SK-N-SH (cell line): ENCODE measurements around the gene EFCAB6.

Experiments
- CHD2 ChIP-seq: fragments of 150-350 bp; IDR thresholded peaks from 2 replicates; pipeline ENCODE4 v1.6.1; 2018; ENCODE audit warnings: low read length; ENCODE audit not compliant: partially characterized antibody
- CTCF ChIP-seq: fragments of 200-600 bp; sonication (generic); IDR thresholded peaks from 2 replicates; pipeline ENCODE4 v1.6.1; 2017; ENCODE audit warnings: antibody characterized with exemption, mild to moderate bottlenecking, moderate library complexity
- ELF1 ChIP-seq: IDR thresholded peaks from 2 replicates; pipeline ENCODE4 v1.4.0; 2012
- GABPA ChIP-seq: IDR thresholded peaks from 2 replicates; pipeline ENCODE4 v1.4.0; 2012; ENCODE audit warnings: low read depth, mild to moderate bottlenecking
- IRF3 ChIP-seq: fragments of 150-350 bp; IDR thresholded peaks from 2 replicates; pipeline ENCODE4 v1.6.1; 2016; ENCODE audit warnings: mild to moderate bottlenecking, low read depth, low read length
- MXI1 ChIP-seq: IDR thresholded peaks from 2 replicates; pipeline ENCODE4 v1.6.1; 2012; ENCODE audit warnings: mild to moderate bottlenecking, low read depth, low read length, improper control_type of control experiment
- NRF1 ChIP-seq: IDR thresholded peaks from 2 replicates; pipeline ENCODE4 v1.6.1; 2012; ENCODE audit warnings: low read depth, mild to moderate bottlenecking, low read length
- POLR2AphosphoS5 ChIP-seq: IDR thresholded peaks from 2 replicates; pipeline ENCODE4 v1.6.1; 2012; ENCODE audit warnings: low read depth, low read length
- RAD21 ChIP-seq: IDR thresholded peaks from 2 replicates; pipeline ENCODE4 v1.6.1; 2012; ENCODE audit warnings: mild to moderate bottlenecking, low read length
- RXRA ChIP-seq: IDR thresholded peaks from 2 replicates; pipeline ENCODE4 v1.4.0; 2012; ENCODE audit warnings: low read depth, mild to moderate bottlenecking, borderline replicate concordance
- TAF1 ChIP-seq: IDR thresholded peaks from 2 replicates; pipeline ENCODE4 v1.6.1; 2012; ENCODE audit warnings: low read depth, mild to moderate bottlenecking, low read length, moderate library complexity, borderline replicate concordance
- USF2 ChIP-seq: fragments of 150-350 bp; IDR thresholded peaks from 2 replicates; pipeline ENCODE4 v1.6.1; 2017; ENCODE audit warnings: antibody characterized with exemption, low read length, low read depth, borderline replicate concordance
- YY1 ChIP-seq: IDR thresholded peaks from 2 replicates; pipeline ENCODE4 v1.4.0; 2012; ENCODE audit warnings: low read depth, mild to moderate bottlenecking

GRCh38 chr22:43539572-43540528, 272.3 kb downstream of the EFCAB6 start:
- TF ChIP-seq POLR2AphosphoS5 (no peak), TAF1 (no peak), RXRA (no peak), CTCF (no peak), YY1 (no peak), NRF1 (no peak), MXI1 (no peak), IRF3 (no peak), CHD2 (no peak), GABPA (no peak), ELF1 (no peak), USF2 (no peak), RAD21 (no peak)
